GM10266 (cell line): ENCODE data around the gene CTSD.

Experiments used
- DNase-seq: peaks from one replicate; pipeline ENCODE4 v3.0.0; 2012; ENCODE audit errors: extremely low spot score
- TF ChIP-seq, protein P1 (sequence below): IDR thresholded peaks from 2 replicates; pipeline ENCODE4 v1.5.1; 2012; ENCODE audit warnings: mild to moderate bottlenecking, low read depth; ENCODE audit not compliant: control insufficient read depth, insufficient read depth; ENCODE audit errors: missing control alignments

Gene CTSD

DNA sequence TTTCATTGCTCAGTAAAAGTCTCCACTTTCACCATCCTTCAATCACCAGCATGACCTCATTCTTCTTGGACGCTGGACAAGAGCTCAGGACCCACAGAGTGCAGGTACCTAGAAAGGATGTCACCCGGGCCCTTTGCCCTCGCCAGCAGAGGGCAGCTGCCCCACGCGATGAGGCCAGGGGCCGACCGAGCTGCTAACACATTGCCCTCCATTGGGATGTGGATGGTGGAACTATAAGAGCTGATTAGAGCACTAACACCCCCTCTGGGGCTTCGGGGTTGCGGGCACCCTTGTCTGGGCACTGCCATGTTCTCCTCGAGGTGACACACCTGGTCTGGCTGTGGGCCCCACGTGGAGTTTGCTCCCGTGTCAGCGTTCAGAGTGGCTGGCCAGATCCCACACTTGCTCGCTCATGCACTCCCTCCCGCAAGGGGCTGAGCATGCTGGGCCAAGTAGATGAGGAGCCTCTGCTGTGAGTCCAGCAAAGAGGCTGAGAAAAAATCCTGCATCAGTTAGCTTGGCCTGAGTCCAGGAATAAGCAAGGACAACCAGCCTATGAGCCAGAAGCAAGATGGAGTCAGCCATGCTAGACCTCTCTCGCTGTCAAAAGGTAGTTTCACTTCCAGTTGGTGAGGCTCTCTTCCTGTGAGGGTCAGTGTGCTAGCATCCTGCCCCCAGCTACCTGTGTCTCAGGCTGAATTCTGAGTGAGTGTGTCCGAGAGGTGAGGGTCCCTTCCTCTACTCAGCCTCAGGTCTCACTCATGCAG, 56.9 kb downstream of the CTSD start:
- DNase-seq = no peak

DNA sequence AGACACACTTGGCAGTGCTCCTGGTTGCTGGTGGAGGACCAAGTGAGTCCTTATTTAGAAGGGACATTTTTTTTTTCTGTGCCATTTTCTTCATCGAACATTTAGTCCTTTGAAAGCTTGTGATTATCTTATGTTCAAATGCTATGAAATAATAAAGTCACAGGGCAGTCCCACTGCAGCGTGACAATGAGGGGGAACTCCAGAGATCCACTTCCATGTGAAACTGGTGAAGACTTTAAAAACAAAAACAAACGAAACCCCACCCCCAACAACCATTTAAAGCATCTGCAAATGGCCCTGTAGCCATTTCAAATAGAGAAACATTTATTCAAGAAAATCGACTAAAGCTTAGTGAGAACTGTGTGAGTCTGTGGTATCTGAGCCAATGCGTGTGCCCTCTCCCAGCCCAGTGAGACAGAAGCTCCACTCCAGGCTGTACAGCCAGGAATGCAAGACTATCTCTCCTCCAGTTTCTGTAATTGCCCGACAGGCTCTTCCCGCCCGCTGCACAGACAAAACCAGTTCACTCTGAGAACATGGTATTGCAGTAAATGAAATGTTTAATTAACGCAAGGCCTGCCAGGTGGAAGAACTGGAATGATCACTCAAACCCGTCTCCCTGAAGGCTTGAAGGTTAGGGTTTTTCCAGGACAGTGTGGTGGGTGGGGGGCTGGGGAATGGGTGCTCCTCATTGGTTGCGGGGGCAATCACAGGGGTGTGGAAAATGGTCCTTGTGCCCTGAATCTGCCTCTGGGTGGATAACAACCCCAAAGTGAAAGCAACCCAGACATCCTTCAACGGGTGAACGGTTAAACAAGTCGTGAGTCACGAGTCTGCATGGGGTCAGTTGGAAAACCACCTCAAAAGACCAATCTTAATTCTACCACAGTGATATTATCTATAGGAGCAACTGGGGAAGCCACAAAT, 58.3 kb downstream of the CTSD start:
- TF ChIP-seq, protein P1, sequence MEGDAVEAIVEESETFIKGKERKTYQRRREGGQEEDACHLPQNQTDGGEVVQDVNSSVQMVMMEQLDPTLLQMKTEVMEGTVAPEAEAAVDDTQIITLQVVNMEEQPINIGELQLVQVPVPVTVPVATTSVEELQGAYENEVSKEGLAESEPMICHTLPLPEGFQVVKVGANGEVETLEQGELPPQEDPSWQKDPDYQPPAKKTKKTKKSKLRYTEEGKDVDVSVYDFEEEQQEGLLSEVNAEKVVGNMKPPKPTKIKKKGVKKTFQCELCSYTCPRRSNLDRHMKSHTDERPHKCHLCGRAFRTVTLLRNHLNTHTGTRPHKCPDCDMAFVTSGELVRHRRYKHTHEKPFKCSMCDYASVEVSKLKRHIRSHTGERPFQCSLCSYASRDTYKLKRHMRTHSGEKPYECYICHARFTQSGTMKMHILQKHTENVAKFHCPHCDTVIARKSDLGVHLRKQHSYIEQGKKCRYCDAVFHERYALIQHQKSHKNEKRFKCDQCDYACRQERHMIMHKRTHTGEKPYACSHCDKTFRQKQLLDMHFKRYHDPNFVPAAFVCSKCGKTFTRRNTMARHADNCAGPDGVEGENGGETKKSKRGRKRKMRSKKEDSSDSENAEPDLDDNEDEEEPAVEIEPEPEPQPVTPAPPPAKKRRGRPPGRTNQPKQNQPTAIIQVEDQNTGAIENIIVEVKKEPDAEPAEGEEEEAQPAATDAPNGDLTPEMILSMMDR = no peak
- DNase-seq = no peak

More for the DNA sequence above, 56.9 kb downstream of the CTSD start:
- TF ChIP-seq, protein P1 = no peak

DNA sequence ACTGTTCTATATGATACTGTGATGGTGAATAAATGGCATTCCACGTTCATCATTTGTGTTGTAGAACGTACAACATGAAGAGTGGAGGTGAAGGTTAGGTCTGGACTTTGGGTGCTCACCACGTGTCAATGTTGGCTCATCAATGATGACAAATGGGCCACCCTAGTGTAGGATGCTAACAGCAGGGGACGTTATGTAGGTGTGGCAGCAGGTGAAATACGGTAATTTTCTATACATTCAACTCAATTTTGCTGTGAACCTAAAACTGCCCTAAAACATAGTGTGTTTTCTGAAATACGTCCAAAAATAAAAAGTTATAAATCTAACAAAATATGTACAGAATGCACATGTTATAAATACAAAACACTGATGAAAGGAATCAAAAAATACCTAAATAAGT, 60.6 kb downstream of the CTSD start:
- no peak for DNase-seq

More for the DNA sequence above, 60.6 kb downstream of the CTSD start:
- TF ChIP-seq, protein P1 = no peak
